GM12878 (cell line): ENCODE measurements around the gene FGGY. TPM values are rescaled to one million over a fixed set of nuclear protein-coding genes. Genes with fewer than 3 reads are reported as not detected.

Experiments used
- ATAC-seq: fragments of 200-7000 bp; cut with Tn5 transposase; 3 replicates; pipeline ENCODE4 v1.9.1; 2020; ENCODE audit warnings: mild to moderate bottlenecking, moderate library complexity
- BruUV-seq: library from RNA; stranded (reverse); fragments of 400-500 nt; replicated peaks from 2 replicates; lab custom pipeline; 2021; lab: Mats Ljungman, UMichigan
- CTCF ChIA-PET: fragments of 300-600 bp; sonication (Branson Sonifier 250); formaldehyde crosslinking; extraction: SDS; loops from one replicate; lab custom pipeline; 2021; ENCODE audit warnings: inconsistent platforms; lab: Yijun Ruan, JAX
- POLR2A ChIA-PET: fragments of 350-600 bp; formaldehyde crosslinking; extraction: SDS; loops from one replicate; lab custom pipeline; 2021; ENCODE audit warnings: inconsistent platforms; lab: Charles Lee
- RAD21 ChIA-PET: fragments of 300-600 bp; sonication (Branson Sonifier 250); formaldehyde crosslinking; loops from one replicate; lab custom pipeline; 2023; ENCODE audit warnings: antibody characterized with exemption; ENCODE audit not compliant: unreplicated experiment; lab: Charles Lee
- SMC1A ChIA-PET: fragments of 300-600 bp; sonication (Branson Sonifier 250); formaldehyde crosslinking; loops from one replicate; lab custom pipeline; 2023; ENCODE audit not compliant: unreplicated experiment, uncharacterized antibody; lab: Charles Lee
- DNase-seq: peaks from one replicate; pipeline ENCODE4 v3.0.0-alpha.2; 2011; ENCODE audit warnings: low read depth, low spot score
- FAIRE-seq: peaks from 3 replicates; lab custom pipeline; 2011; peaks lifted over from hg19 to GRCh38; lab: Jason Lieb, UNC
- H2AFZ ChIP-seq: 2 replicates; pipeline ENCODE4 v1.6.0; 2011; ENCODE audit warnings: low read depth, low read length, control low read depth; ENCODE audit not compliant: control insufficient read depth
- H3K27ac ChIP-seq: 2 replicates; pipeline ENCODE4 v1.5.1; 2011; ENCODE audit warnings: control low read depth; ENCODE audit not compliant: control insufficient read depth, insufficient read depth
- H3K27me3 ChIP-seq, 2 experiments: replicated peaks in 1 of 2; 2 replicates each; pipeline versions ENCODE4 v1.6.0 to v1.6.1; 2011; ENCODE audit warnings: low read length in 1 of 2; ENCODE audit not compliant: control insufficient read depth in 2 of 2, insufficient read depth in 2 of 2
- H3K36me3 ChIP-seq, 2 experiments: 2 replicates each; pipeline ENCODE4 v1.5.1; 2011; ENCODE audit warnings: low read length in 1 of 2; ENCODE audit not compliant: control insufficient read depth in 2 of 2, insufficient read depth in 2 of 2
- H3K4me1 ChIP-seq: 2 replicates; pipeline ENCODE4 v1.6.1; 2011; ENCODE audit warnings: mild to moderate bottlenecking, low read length, moderate library complexity, mixed read lengths; ENCODE audit not compliant: control insufficient read depth, insufficient read depth
- H3K4me2 ChIP-seq: 2 replicates; pipeline ENCODE4 v1.6.0; 2011; ENCODE audit warnings: control low read depth; ENCODE audit not compliant: control insufficient read depth, insufficient read depth
- H3K4me3 ChIP-seq: fragments of 200-600 bp; sonication (generic); 2 replicates; pipeline ENCODE4 v1.5.1; 2016
- H3K79me2 ChIP-seq: 2 replicates; pipeline ENCODE4 v1.6.0; 2011; ENCODE audit warnings: low read length; ENCODE audit not compliant: control insufficient read depth, insufficient read depth
- H3K9ac ChIP-seq: 2 replicates; pipeline ENCODE4 v1.8.0; 2011; ENCODE audit warnings: low read length, control low read depth, mixed read lengths; ENCODE audit not compliant: control insufficient read depth, insufficient read depth
- H3K9me3 ChIP-seq: replicated peaks from 3 replicates; pipeline ENCODE4 v1.5.1; 2011; ENCODE audit warnings: mild to moderate bottlenecking, low read length; ENCODE audit not compliant: control insufficient read depth, insufficient read depth
- H4K20me1 ChIP-seq: 2 replicates; pipeline ENCODE4 v1.6.0; 2011; ENCODE audit not compliant: control insufficient read depth, insufficient read depth
- BCL11A ChIP-seq: IDR thresholded peaks from 2 replicates; pipeline ENCODE4 v1.6.1; 2011; ENCODE audit warnings: low read depth, low read length
- BRCA1 ChIP-seq: IDR thresholded peaks from 2 replicates; pipeline ENCODE4 v1.6.1; 2011; ENCODE audit warnings: low read depth, low read length, improper control_type of control experiment
- CREB1 ChIP-seq: IDR thresholded peaks from 2 replicates; pipeline ENCODE4 v1.6.1; 2012; ENCODE audit warnings: low read depth, mild to moderate bottlenecking, inconsistent platforms
- CREM ChIP-seq: IDR thresholded peaks from 2 replicates; pipeline ENCODE4 v1.6.1; 2014; ENCODE audit warnings: antibody characterized with exemption, low read depth
- FOXK2 ChIP-seq: fragments of 450-650 bp; IDR thresholded peaks from 2 replicates; pipeline ENCODE4 v1.6.1; 2017; ENCODE audit warnings: mild to moderate bottlenecking, moderate library complexity
- TCF7 ChIP-seq: IDR thresholded peaks from 2 replicates; pipeline ENCODE4 v1.6.1; 2014; ENCODE audit warnings: antibody characterized with exemption, borderline replicate concordance
- WGBS: methylation state at CpG from one replicate; pipeline ENCODE4 v1.1.6; 2016; ENCODE audit warnings: low lambda C conversion rate; ENCODE audit not compliant: insufficient replicate concordance, insufficient coverage; ENCODE audit errors: missing lambda C conversion rate; 5-methylcytosine and 5-hydroxymethylcytosine counted together
- in situ Hi-C: fragments of 300-500 bp; cut with MboI; formaldehyde crosslinking; loops from 9 replicates; pipeline ENCODE4 v1.14.3; 2018; ENCODE audit warnings: mixed read lengths
- intact Hi-C: fragments of 100-400 bp; cut with micrococcal nuclease; formaldehyde crosslinking; loops from one replicate; pipeline ENCODE4 v1.14.2; 2022; ENCODE audit not compliant: unreplicated experiment
- polyA plus RNA-seq, 11 experiments: library from polyadenylated mRNA; depleted of rRNA in 4 of 11; unstranded in 6 of 11; stranded (reverse) in 5 of 11; fragments of >200 nt; fragmentation: Nextera tagmentation in 4 of 11; fragmentation: Illumina TruSeq in 1 of 11; extraction: Ambion mirVana in 4 of 11; extraction: Trizol in 1 of 11; gene quantifications; 1 replicate in 1 of 11; 2 replicates in 10 of 11; pipeline versions ENCODE4 v1.2.1 to v1.2.3, GENCODE V29; 2011 to 2016; ENCODE audit warnings: inconsistent platforms in 2 of 11, missing spikeins in 2 of 11, low read depth in 1 of 11
- total RNA-seq, 4 experiments: library from RNA; depleted of rRNA in 3 of 4; stranded (reverse); fragments of >200 nt in 3 of 4; fragmentation: Illumina TruSeq in 1 of 4; extraction: Trizol in 1 of 4; gene quantifications; 2 replicates each; pipeline versions ENCODE4 v1.2.1 to v1.2.3, GENCODE V29; 2013 to 2021
- TF ChIP-seq, protein P1 (sequence below): fragments of 450-650 bp; IDR thresholded peaks from 2 replicates; pipeline ENCODE4 v1.6.1; 2016; ENCODE audit warnings: mild to moderate bottlenecking
- TF ChIP-seq, protein P2 (sequence below): IDR thresholded peaks from 2 replicates; pipeline ENCODE4 v1.6.1; 2011; ENCODE audit warnings: low read depth, low read length, improper control_type of control experiment, borderline replicate concordance
- TF ChIP-seq, protein P3 (sequence below): fragments of 450-650 bp; IDR thresholded peaks from 2 replicates; pipeline ENCODE4 v1.6.1; 2017; ENCODE audit warnings: mild to moderate bottlenecking
- TF ChIP-seq, protein P4 (sequence below): IDR thresholded peaks from 2 replicates; pipeline ENCODE4 v1.6.1; 2012; ENCODE audit warnings: low read length, inconsistent platforms
- TF ChIP-seq, protein P5 (sequence below): fragments of 450-650 bp; IDR thresholded peaks from 2 replicates; pipeline ENCODE4 v1.6.1; 2017; ENCODE audit warnings: mild to moderate bottlenecking, moderate library complexity
- TF ChIP-seq, protein P6 (sequence below): IDR thresholded peaks from 2 replicates; pipeline ENCODE4 v1.6.1; 2011; ENCODE audit warnings: borderline replicate concordance, low read depth, mild to moderate bottlenecking, moderate library complexity, low read length; ENCODE audit not compliant: insufficient read depth, poor library complexity, severe bottlenecking

FGGY gene
- total and polyA plus RNA-seq, 10 of the 15 experiments (the other 5 are each of a cell fraction or from before 2014, with no cell fraction given): 6.2 to 11.9 (median 7.5) TPM

DNA sequence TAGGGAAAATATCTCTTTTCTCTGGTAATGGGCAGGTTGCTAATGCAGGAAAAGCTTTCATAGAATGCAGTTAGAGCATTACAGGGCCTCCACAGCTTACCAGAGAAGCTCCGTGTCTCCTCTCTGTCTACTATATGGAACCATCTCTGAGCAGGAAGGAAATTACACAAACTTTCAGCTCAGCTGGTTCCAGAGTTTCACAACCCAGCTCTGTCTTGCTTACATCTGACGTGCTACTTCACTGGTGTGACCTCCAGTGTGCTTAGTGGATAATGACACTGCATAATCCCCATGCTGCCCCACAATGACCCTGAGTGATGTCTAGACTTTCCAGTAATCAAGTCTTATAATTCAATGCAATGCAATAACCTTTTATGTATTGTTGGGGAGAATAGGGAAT lies 4.3 kb upstream of the FGGY start:
- ATAC-seq (peak; percentile 8), DNase-seq (peak; percentile 34), FAIRE-seq (peak; percentile 13)
- WGBS: 0% methylated on average over 2 of the region's 2 CpGs
- in situ Hi-C loops: loop anchor here (10.0 kb wide), 1 partner anchor 508 kb away; the partner anchor contains the start of gene JUN
- no peaks in the 10 kb centered on the region; the same call in 1 of the 2 replicates for H3K79me2 ChIP-seq
- POLR2A ChIA-PET: no interaction called here
- no peak overlapping the region for H3K27ac ChIP-seq
- H3K4me1 ChIP-seq: 0 out of 2 replicates have a peak, but pooled peaks cover 3% of the 10 kb centered on the region
- no peaks in the 10 kb centered on the region for H4K20me1 ChIP-seq
- H3K4me2 ChIP-seq: no peak overlapping the region
- SMC1A ChIA-PET: interaction anchor here (0.7 to 1.8 kb wide), 13 partner anchors 26 to 519 kb away, joined by 3 to 5 read pairs (median 3); no protein-coding TSS in a partner anchor
- no peaks in the 10 kb centered on the region for H3K27me3 ChIP-seq
- RAD21 ChIA-PET: interaction anchor here (1.0 to 2.3 kb wide), 7 partner anchors 20 to 509 kb away, joined by 3 to 10 read pairs (median 4); partner anchors contain the start of gene JUN
- BruUV-seq: no TSS peak
- no peak overlapping the region for H3K9ac ChIP-seq
- CTCF ChIA-PET: interaction anchor here (1.2 to 2.3 kb wide), 5 partner anchors 20 to 537 kb away, joined by 3 to 8 read pairs (median 6); no protein-coding TSS in a partner anchor
- H3K4me3 ChIP-seq: no peak overlapping the region
- intact Hi-C loops: loop anchor here (10.0 kb wide), 3 partner anchors 148 to 462 kb away; no protein-coding TSS in a partner anchor
- no peaks in the 10 kb centered on the region for H3K9me3 ChIP-seq
- H3K36me3 ChIP-seq: no peaks in the 10 kb centered on the region
- H2AFZ ChIP-seq: no peak overlapping the region
- TF ChIP-seq CREM (peak; percentile 54), TCF7 (no peak), BRCA1 (no peak), FOXK2 (no peak), CREB1 (peak; percentile 68), BCL11A (no peak)
- TF ChIP-seq, protein P1, sequence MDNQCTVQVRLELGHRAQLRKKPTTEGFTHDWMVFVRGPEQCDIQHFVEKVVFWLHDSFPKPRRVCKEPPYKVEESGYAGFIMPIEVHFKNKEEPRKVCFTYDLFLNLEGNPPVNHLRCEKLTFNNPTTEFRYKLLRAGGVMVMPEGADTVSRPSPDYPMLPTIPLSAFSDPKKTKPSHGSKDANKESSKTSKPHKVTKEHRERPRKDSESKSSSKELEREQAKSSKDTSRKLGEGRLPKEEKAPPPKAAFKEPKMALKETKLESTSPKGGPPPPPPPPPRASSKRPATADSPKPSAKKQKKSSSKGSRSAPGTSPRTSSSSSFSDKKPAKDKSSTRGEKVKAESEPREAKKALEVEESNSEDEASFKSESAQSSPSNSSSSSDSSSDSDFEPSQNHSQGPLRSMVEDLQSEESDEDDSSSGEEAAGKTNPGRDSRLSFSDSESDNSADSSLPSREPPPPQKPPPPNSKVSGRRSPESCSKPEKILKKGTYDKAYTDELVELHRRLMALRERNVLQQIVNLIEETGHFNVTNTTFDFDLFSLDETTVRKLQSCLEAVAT: no peak
- TF ChIP-seq, protein P2, sequence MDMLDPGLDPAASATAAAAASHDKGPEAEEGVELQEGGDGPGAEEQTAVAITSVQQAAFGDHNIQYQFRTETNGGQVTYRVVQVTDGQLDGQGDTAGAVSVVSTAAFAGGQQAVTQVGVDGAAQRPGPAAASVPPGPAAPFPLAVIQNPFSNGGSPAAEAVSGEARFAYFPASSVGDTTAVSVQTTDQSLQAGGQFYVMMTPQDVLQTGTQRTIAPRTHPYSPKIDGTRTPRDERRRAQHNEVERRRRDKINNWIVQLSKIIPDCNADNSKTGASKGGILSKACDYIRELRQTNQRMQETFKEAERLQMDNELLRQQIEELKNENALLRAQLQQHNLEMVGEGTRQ: no peak
- TF ChIP-seq, protein P3, sequence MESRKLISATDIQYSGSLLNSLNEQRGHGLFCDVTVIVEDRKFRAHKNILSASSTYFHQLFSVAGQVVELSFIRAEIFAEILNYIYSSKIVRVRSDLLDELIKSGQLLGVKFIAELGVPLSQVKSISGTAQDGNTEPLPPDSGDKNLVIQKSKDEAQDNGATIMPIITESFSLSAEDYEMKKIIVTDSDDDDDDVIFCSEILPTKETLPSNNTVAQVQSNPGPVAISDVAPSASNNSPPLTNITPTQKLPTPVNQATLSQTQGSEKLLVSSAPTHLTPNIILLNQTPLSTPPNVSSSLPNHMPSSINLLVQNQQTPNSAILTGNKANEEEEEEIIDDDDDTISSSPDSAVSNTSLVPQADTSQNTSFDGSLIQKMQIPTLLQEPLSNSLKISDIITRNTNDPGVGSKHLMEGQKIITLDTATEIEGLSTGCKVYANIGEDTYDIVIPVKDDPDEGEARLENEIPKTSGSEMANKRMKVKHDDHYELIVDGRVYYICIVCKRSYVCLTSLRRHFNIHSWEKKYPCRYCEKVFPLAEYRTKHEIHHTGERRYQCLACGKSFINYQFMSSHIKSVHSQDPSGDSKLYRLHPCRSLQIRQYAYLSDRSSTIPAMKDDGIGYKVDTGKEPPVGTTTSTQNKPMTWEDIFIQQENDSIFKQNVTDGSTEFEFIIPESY: no peak
- TF ChIP-seq, protein P4, sequence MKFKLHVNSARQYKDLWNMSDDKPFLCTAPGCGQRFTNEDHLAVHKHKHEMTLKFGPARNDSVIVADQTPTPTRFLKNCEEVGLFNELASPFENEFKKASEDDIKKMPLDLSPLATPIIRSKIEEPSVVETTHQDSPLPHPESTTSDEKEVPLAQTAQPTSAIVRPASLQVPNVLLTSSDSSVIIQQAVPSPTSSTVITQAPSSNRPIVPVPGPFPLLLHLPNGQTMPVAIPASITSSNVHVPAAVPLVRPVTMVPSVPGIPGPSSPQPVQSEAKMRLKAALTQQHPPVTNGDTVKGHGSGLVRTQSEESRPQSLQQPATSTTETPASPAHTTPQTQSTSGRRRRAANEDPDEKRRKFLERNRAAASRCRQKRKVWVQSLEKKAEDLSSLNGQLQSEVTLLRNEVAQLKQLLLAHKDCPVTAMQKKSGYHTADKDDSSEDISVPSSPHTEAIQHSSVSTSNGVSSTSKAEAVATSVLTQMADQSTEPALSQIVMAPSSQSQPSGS: peak; percentile 29; the same call in 1 of the 2 replicates
- TF ChIP-seq, protein P5, sequence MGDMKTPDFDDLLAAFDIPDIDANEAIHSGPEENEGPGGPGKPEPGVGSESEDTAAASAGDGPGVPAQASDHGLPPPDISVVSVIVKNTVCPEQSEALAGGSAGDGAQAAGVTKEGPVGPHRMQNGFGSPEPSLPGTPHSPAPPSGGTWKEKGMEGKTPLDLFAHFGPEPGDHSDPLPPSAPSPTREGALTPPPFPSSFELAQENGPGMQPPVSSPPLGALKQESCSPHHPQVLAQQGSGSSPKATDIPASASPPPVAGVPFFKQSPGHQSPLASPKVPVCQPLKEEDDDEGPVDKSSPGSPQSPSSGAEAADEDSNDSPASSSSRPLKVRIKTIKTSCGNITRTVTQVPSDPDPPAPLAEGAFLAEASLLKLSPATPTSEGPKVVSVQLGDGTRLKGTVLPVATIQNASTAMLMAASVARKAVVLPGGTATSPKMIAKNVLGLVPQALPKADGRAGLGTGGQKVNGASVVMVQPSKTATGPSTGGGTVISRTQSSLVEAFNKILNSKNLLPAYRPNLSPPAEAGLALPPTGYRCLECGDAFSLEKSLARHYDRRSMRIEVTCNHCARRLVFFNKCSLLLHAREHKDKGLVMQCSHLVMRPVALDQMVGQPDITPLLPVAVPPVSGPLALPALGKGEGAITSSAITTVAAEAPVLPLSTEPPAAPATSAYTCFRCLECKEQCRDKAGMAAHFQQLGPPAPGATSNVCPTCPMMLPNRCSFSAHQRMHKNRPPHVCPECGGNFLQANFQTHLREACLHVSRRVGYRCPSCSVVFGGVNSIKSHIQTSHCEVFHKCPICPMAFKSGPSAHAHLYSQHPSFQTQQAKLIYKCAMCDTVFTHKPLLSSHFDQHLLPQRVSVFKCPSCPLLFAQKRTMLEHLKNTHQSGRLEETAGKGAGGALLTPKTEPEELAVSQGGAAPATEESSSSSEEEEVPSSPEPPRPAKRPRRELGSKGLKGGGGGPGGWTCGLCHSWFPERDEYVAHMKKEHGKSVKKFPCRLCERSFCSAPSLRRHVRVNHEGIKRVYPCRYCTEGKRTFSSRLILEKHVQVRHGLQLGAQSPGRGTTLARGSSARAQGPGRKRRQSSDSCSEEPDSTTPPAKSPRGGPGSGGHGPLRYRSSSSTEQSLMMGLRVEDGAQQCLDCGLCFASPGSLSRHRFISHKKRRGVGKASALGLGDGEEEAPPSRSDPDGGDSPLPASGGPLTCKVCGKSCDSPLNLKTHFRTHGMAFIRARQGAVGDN: no peak
- TF ChIP-seq, protein P6, sequence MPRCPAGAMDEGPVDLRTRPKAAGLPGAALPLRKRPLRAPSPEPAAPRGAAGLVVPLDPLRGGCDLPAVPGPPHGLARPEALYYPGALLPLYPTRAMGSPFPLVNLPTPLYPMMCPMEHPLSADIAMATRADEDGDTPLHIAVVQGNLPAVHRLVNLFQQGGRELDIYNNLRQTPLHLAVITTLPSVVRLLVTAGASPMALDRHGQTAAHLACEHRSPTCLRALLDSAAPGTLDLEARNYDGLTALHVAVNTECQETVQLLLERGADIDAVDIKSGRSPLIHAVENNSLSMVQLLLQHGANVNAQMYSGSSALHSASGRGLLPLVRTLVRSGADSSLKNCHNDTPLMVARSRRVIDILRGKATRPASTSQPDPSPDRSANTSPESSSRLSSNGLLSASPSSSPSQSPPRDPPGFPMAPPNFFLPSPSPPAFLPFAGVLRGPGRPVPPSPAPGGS: no peak
